Activated CD4-positive, CD25-positive, alpha-beta regulatory T cell treated with anti-CD3 and anti-CD28 coated beads, Interleukin-2, amount 50 U/mL, for 72 hours (primary cell): Measurements from ENCODE around the gene S1PR1.

ENCODE experiments used
- DNase-seq: peaks from one replicate; pipeline ENCODE4 v3.0.0; 2021

The S1PR1 gene

GRCh38 chr1:101282314-101283038 is 45.7 kb downstream of the S1PR1 start:
- no peak for DNase-seq

- DNase-seq, result no peak
Measured at GRCh38 chr1:101283443-101283842, 46.6 kb downstream of the S1PR1 start.

GRCh38 chr1:101284021-101284420 is 47.2 kb downstream of the S1PR1 start:
- no peak for DNase-seq

- DNase-seq, result no peak
Measured at GRCh38 chr1:101284622-101285218, 47.9 kb downstream of the S1PR1 start.

GRCh38 chr1:101285922-101286570 is 49.2 kb downstream of the S1PR1 start:
- DNase-seq, result no peak

GRCh38 chr1:101288491-101288944 is 51.7 kb downstream of the S1PR1 start:
- peak; percentile 50 for DNase-seq

- no peak for DNase-seq
Measured at GRCh38 chr1:101290119-101290921, 53.5 kb downstream of the S1PR1 start.
